NCI-H1930 (cell line): Measurements from ENCODE around the gene SORL1.

Experiments
- DNase-seq, 2 experiments: peaks; one replicate each; lab custom pipeline; 2025; lab: John Stamatoyannopoulos, UW

The SORL1 gene

DNA sequence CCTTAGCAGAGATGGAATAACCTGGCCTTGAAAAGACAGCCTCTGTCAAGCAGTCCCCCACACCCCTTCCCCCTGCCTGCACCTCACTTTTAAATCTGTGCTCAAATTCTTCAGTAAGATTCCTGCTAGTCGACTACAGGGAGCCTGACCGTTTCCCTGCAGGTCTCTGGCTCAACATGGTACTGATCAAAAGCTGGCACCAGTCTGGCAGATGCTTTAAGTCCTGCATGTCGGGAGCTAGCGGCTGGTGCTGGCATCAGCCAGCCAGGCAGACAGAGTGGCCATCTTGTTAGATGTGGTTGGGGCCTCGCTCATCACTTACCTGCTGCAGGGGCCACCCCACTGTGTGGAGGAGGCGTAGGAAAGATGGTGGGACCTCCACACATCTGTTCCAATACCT lies 205.0 kb downstream of the SORL1 start:
- no peak for DNase-seq

DNA sequence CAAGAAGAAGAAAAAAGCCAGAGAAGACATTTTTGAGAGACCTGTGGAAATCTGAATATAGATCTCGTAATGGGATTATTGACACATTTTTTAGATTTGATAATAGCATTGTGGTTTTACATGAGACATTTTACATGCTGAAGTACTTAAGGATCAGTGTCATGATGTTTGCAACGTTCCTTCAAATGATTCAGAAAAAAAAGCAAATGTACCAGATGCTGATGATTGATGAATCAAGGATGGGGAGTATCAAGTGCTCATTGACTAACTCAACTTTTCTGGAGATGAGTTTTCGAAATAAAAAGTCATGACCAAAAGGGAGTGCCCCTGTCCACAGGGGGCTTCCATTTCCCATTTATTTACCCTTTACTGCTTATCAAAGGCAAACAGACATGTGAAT lies 207.7 kb downstream of the SORL1 start:
- DNase-seq: no peak

- peak; percentile 71 to 83 for DNase-seq
Measured at GRCh38 chr11:121661880-121662486, 209.9 kb downstream of the SORL1 start.

DNA sequence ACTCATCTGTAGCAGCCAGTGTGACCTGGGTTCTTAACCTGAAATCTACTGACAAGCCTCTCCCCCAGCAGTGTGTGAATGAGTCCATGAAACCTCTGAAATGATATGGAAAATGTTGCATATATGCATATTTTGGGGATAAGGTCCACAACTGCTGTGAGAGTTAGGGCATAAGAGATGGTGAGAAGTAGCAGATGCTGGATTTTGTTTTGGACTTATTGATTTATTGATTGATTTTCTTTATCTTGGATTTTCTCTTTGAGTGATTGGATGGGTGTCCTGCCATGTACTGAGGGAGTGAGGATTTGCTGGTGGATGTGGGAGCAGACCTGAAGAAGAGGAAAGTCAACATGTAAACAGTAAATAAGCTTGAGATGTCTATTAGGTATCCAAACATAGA lies 212.0 kb downstream of the SORL1 start:
- DNase-seq: no peak

DNA sequence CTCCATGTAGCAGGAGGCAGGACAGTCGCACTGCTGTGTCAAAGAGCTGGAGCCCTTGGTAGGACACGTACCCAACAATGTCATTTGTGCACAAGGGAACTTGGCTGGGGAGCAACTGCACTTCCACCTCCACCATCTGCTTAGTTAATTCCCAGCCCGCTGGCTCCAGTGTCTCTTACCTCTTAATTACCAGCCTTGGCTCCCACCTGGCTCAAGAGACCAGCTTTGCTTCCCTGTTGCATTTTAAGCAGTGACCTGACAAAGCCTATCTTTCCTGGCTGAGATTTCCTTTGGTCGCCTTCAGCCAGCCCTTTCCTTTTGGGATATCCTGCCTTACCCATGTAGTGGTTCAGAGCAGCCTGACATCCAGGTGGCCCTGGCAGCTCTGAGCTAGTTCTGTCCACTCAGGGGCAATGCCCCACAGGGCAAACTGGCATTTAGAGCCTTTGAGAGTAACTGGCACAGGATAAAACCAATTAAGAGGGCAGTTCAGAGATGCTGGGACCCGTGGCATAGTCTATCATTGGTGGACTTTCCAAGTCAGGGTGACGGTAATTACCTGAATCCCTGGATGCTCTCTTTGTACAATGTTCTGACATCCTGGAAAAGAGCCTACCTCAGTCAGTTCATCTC lies 213.2 kb downstream of the SORL1 start:
- no peak for DNase-seq

DNA sequence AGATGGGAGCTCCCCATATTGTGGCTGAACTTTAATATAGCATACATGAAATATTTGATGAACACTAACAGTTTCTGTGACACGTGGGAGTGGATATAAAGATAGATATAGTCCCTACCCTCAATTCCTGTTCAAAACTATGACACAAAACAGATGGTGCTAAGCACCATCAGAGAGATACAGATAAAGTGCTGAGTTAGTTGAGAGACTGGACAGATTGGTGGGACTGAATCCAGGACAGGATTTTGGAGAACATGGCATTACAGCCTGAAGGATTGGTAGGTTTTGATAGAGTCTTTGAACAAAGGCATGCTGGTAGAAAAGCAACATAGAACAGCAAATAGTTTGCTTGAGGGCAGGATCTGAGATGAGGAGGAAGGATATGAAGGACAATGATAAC lies 215.7 kb downstream of the SORL1 start:
- DNase-seq: no peak

DNA sequence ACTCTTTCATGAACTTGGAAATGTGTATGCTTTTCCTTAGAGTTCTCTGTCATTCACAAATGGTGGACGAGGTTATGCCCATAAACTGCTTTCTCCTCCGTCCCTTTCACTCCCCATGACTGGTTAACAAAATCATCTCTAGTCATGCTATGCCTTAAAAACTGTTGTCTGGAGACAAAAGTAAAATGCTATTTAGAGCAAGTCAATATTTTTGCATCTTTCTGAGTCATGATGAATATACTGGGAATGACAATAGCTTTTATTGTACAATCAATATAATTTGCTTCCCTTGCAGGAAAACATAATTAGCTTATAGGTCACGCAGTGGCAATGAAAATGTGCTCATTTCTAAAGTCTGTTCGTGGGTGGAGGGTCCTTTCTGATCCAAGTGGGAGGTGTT lies 217.3 kb downstream of the SORL1 start:
- peak; percentile 92 to 94 for DNase-seq

GRCh38 chr11:121670266-121670665 lies 218.2 kb downstream of the SORL1 start:
- no peak for DNase-seq

- DNase-seq: peak in 1 of 2 experiments; percentile 70
Measured at GRCh38 chr11:121670805-121671282, 218.7 kb downstream of the SORL1 start.

DNA sequence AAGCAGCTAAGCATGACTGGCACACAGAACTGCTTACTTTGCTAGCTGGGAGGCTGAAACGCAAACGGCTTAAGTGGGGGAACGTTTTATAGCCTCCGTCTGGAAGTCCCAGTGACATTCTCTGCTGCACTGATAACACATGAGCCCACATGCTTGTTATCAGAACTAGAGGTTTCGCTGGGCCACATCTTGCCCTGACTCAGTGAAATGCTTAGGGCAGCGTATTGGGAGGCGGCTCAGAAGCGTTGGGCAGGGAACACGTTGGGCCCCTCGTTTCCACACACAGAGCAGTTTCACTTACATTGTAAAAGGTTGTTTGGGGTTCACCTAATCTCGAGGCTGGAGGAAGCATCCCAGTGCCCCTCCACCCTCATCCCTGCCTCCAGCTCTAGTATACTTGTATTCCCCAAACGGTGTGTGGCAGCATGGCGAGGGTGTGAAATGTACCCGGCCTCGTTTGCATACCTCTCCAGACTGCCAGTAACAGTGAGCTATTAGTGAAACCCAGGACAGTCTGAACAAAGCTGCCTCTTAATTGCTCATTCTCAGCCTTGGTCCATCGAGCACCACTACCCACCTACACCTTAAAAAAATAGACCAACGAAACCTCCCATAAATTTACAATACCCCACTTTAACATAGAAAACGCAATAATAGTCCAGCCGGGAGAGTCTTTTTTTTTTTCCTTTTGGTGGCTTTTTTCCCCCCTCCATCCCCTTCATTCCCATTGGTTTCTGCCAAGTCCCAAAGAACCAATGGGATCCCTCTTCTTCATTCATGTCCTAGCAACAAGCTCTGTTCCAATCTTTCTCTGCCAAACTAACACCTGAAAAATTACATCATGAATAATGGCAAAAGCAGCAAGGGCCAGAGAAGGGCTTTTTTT lies 219.4 kb downstream of the SORL1 start:
- peak; percentile 71 to 79 for DNase-seq

DNA sequence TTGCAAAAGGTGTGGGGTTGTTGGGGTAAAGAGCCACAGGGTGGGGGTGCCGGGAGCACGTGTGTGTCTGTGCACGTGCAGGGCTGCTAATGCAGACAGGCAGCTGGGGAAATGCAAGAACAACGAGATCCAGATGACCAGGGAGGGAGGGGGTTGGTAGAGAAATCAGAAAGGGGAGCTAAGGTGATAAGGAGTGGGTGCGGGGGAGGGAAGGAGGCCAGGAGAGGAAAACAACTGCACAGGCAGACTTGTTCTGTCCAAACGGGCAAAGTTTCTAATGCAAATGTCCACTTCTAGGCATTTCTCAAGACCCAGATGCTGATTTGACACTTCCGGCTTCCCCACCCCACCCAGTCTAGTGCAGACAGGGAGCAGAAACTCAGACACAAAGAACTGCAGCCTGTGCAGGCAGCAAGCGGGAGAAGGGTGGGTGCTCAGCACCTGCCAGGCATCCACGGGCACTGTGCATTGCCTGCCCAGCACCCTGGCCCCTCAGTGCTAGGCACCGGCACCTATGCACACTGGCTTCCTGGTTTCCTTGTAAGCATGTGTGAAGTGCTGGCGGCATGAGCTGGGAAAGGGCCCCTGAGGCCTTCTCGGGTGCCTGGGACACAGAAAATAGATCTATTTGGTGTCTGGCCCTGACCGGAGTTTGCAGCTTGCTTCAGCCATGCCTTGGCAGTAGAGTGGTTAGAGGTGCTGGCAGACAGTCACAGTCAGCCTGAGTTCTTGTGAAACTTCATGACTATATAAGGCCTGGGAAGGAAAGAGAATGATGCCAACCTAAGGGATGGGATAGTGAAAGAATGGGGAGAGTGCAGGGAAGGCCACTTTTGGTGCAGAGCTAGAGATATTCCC lies 220.7 kb downstream of the SORL1 start:
- no peak for DNase-seq

DNA sequence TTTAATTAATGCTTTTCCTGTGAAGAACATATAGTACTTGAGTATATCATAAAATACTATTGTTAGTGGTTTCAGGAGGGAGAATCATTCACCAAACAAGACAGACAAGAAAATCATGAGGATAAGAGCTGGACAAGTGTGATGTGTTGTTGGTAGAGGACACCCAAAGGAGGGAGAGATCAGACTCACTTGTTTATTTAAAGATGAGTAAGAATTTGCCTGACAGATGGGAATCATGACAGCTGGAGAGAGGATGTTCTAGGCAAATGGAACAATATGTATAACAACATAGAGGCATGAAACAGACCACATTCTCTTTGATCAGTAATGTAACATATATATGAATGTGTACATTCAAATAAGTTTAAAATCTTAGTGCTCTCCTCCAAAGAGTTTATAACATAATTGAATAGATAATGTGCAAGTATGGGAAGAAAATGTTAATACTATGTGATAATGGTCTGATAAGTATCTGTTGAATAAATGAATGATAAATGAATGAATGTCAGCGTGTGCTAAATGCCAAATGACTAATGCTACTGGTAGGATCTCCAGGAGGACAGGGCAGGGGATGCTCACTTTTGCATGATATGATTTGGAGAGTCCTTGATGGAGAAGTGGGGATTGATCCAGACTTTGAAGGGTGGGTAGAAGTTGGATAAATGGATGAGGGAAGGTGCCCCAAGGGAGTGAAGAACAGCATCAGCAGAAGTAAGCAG lies 229.6 kb downstream of the SORL1 start:
- DNase-seq: no peak
